ENCODE results near the gene TCFL5. TPM values are rescaled to one million over a fixed set of nuclear protein-coding genes. Genes with fewer than 3 reads are reported as not detected.

TCFL5 gene
- total RNA-seq, 1 donor from 2014 or later = 7.9 TPM

DNA sequence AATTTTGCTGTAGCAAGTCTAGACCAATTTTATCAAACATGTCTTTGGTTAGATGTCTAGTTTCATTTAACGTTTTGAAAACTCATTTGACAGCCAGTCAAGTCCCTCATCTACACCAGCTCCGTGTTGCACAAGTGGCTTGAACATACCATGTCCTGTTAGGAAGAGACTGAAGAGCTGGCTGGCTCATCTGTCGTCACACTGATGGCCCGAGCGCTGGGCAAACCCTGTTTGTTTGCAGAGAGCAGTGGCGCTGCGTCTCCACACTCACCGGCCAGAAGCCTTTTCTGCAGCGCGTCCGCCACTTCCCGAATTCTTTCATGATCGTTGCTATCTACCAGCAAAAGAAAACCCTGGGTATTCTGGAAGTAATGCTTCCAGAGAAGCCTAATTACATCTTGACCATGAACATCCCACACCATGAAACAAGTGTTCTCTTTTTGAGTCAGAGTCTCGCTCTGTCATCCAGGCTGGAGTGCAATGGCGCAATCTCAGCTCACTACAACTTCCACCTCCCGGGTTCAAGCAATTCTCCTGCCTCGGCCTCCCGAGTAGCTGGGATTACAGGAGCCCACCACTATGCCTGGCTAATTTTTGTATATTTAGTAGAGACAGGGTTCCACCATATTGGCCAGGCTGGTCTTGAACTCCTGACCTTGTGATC, 10.7 kb upstream of the TCFL5 start:
- Mint-ChIP-seq H3K36me3 (ENCODE audit: insufficient read depth) (peaks cover 1% of the 10 kb centered on the region), H3K4me3 (ENCODE audit: low read depth) (no peak overlapping the region), H3K9me3 (ENCODE audit: low read depth) (no peaks in the 10 kb centered on the region), H3K27me3 (peaks cover 5% of the 10 kb centered on the region), H3K27ac (no peak overlapping the region), H3K4me1 (ENCODE audit: low read depth) (peaks cover 3% of the 10 kb centered on the region)
- TF ChIP-seq CTCF (IDR thresholded peaks at IDR 0.05; ENCODE audit: unreplicated experiment) = no peak
- DNase-seq (ENCODE audit: low spot score, unreplicated experiment) = no peak

- H3K4me3 Mint-ChIP-seq (ENCODE audit: low read depth) = no peak overlapping the region
- TF ChIP-seq CTCF (IDR thresholded peaks at IDR 0.05; ENCODE audit: unreplicated experiment) = no peak
- H3K9me3 Mint-ChIP-seq (ENCODE audit: low read depth) = no peaks in the 10 kb centered on the region
- H3K4me1 Mint-ChIP-seq (ENCODE audit: low read depth) = peaks cover 4% of the 10 kb centered on the region
- H3K27ac Mint-ChIP-seq = no peak overlapping the region
- H3K36me3 Mint-ChIP-seq (ENCODE audit: insufficient read depth) = no peaks in the 10 kb centered on the region
- H3K27me3 Mint-ChIP-seq = peaks cover 21% of the 10 kb centered on the region
- no peak for DNase-seq (ENCODE audit: low spot score, unreplicated experiment)
These were observed 2.6 kb upstream of the TCFL5 start for GRCh38 chr20:62864207-62864606.

GRCh38 chr20:62860924-62861691, 514 bp downstream of the TCFL5 start:
- DNase-seq (ENCODE audit: low spot score, unreplicated experiment) = no peak
- Mint-ChIP-seq H3K4me3 (ENCODE audit: low read depth) (no peak overlapping the region), H3K36me3 (ENCODE audit: insufficient read depth) (peaks cover 3% of the 10 kb centered on the region), H3K27ac (no peak overlapping the region), H3K4me1 (ENCODE audit: low read depth) (peaks cover 4% of the 10 kb centered on the region), H3K9me3 (ENCODE audit: low read depth) (no peaks in the 10 kb centered on the region), H3K27me3 (peaks cover 21% of the 10 kb centered on the region)
- no peak for TF ChIP-seq CTCF (IDR thresholded peaks at IDR 0.05; ENCODE audit: unreplicated experiment)

DNA sequence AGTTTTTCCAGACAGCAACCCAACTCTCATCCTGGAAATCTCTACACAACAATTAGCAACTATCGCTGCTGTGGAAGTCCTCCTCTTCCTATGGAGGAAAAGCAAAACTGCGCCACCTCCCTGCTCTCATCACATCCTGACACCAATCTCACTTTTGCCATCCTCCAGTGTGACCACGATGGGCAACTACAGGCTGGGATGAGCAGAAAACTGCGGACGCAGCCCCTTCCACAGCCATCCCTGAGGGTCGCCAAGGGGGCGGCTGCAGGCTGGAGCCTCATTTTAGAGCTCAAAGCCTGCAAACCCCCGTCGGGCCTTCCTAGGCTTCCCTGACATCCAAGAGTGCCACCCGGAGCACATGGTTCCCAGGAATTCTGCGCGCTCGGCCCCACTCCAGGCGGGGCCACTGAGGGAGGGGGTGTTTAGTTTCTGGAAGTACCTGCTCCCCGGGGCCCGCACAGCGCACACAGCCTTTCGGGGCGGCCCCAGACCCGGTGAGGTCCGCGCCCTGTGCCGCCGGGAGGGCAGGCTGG, 1.2 kb downstream of the TCFL5 start:
- Mint-ChIP-seq H3K4me1 (ENCODE audit: low read depth) (peaks cover 4% of the 10 kb centered on the region), H3K27ac (peak overlapping the region; percentile 15), H3K27me3 (peaks cover 21% of the 10 kb centered on the region), H3K9me3 (ENCODE audit: low read depth) (no peaks in the 10 kb centered on the region), H3K36me3 (ENCODE audit: insufficient read depth) (peaks cover 3% of the 10 kb centered on the region), H3K4me3 (ENCODE audit: low read depth) (peak overlapping the region; percentile 56)
- no peak for DNase-seq (ENCODE audit: low spot score, unreplicated experiment)
- TF ChIP-seq CTCF (IDR thresholded peaks at IDR 0.05; ENCODE audit: unreplicated experiment) = no peak

DNA sequence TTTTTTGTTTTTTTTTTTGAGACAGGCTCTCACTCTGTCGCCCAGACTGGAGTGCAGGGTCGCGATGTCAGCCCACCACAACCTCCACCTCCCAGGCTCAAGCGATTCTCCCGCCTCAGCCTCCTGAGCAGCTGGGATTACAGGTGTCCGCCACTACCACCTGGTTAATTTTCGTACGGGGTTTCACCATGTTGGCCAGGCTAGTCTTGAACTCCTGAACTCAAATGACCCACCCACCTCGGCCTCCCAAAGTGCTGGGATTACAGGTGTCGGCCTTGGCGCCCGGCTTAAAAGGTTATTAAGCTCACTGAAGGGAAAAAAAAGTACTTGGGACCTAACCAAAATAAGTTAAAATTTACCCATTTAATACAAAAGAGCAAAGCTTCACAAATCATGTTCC, 1.9 kb downstream of the TCFL5 start:
- H3K27ac Mint-ChIP-seq = no peak overlapping the region
- H3K4me3 Mint-ChIP-seq (ENCODE audit: low read depth) = peak overlapping the region; percentile 56

More for the DNA sequence above, 1.9 kb downstream of the TCFL5 start:
- peaks cover 4% of the 10 kb centered on the region for H3K36me3 Mint-ChIP-seq (ENCODE audit: insufficient read depth)
- H3K4me1 Mint-ChIP-seq (ENCODE audit: low read depth) = peaks cover 4% of the 10 kb centered on the region
- no peak for DNase-seq (ENCODE audit: low spot score, unreplicated experiment)
- no peak for TF ChIP-seq CTCF (IDR thresholded peaks at IDR 0.05; ENCODE audit: unreplicated experiment)
- H3K9me3 Mint-ChIP-seq (ENCODE audit: low read depth) = no peaks in the 10 kb centered on the region
- peaks cover 21% of the 10 kb centered on the region for H3K27me3 Mint-ChIP-seq

Data from progenitor cell of endocrine pancreas (in vitro differentiated cells).